Stimulated activated CD4-positive, alpha-beta T cell treated with anti-CD3 and anti-CD28 coated beads, Interleukin-1b, Interleukin-23, amount 100 ng/mL, for 1 hour (primary cell): ENCODE data around the gene TMPRSS4.

Source experiments
- DNase-seq, 2 donors: peaks; one replicate each; pipeline ENCODE4 v3.0.0-alpha.2; 2020; ENCODE audit warnings: low read depth in 2 of 2

The TMPRSS4 gene

GRCh38 chr11:118104491-118104890 lies 27.6 kb downstream of the TMPRSS4 start:
- DNase-seq, result no peak

GRCh38 chr11:118105657-118106305 lies 28.9 kb downstream of the TMPRSS4 start:
- no peak for DNase-seq

- no peak for DNase-seq
Observed at GRCh38 chr11:118106789-118107335, 30.0 kb downstream of the TMPRSS4 start.

GRCh38 chr11:118108513-118108912 lies 31.6 kb downstream of the TMPRSS4 start:
- DNase-seq, result no peak

GRCh38 chr11:118109231-118109630 lies 32.4 kb downstream of the TMPRSS4 start:
- no peak for DNase-seq

GRCh38 chr11:118111019-118111743 lies 34.3 kb downstream of the TMPRSS4 start:
- DNase-seq, result no peak

GRCh38 chr11:118111744-118112035 lies 34.8 kb downstream of the TMPRSS4 start:
- DNase-seq, result no peak

- no peak for DNase-seq
Observed at GRCh38 chr11:118112711-118113430, 36.0 kb downstream of the TMPRSS4 start.

GRCh38 chr11:118114266-118114665 lies 37.4 kb downstream of the TMPRSS4 start:
- DNase-seq, result no peak

- no peak for DNase-seq
Observed at GRCh38 chr11:118115048-118115447, 38.2 kb downstream of the TMPRSS4 start.

GRCh38 chr11:118117790-118118601 lies 41.1 kb downstream of the TMPRSS4 start:
- DNase-seq, result no peak

- DNase-seq, result no peak
Observed at GRCh38 chr11:118120793-118121192, 43.9 kb downstream of the TMPRSS4 start.

GRCh38 chr11:118124929-118125535 lies 48.2 kb downstream of the TMPRSS4 start:
- DNase-seq, result no peak

GRCh38 chr11:118126082-118126838 lies 49.4 kb downstream of the TMPRSS4 start:
- no peak for DNase-seq

GRCh38 chr11:118128310-118128709 lies 51.4 kb downstream of the TMPRSS4 start:
- no peak for DNase-seq

GRCh38 chr11:118128721-118129470 lies 52.0 kb downstream of the TMPRSS4 start:
- DNase-seq, result no peak

- no peak for DNase-seq
Observed at GRCh38 chr11:118129471-118130172, 52.7 kb downstream of the TMPRSS4 start.

GRCh38 chr11:118132385-118133151 lies 55.7 kb downstream of the TMPRSS4 start:
- DNase-seq, result no peak

GRCh38 chr11:118133816-118134215 lies 56.9 kb downstream of the TMPRSS4 start:
- DNase-seq, result no peak
